ENCODE results near the gene TBC1D19.

The TBC1D19 gene

DNA sequence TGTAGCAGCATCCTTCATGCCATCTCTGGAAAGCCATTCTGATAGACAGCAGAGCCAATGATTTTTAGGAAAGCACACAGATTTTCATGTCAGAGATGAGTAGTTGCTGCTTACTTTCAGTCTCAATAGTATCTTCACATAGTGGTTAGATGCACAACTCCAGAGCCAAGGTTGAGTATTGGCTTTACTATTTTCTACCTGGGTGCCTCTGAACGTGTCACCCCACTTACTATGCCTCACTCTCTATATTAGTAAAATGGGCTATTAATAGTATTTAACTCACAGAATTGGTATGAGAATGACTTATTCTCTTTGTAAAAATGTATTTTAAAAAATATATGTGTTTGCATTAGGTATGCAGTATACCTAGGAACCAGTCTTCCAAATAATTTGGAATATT, 168.0 kb downstream of the TBC1D19 start:
- Histone ChIP-seq H3K4me3 (ENCODE audit: low read length in 2 of 2) (no peak overlapping the region), H3K36me3 (ENCODE audit: control insufficient read depth in 2 of 2, insufficient read depth in 2 of 2, low read length in 2 of 2) (peaks cover 2 to 11% of the 10 kb centered on the region in 2 donors), H3K4me1 (ENCODE audit: control insufficient read depth, insufficient read depth, low read length) (no peaks in the 10 kb centered on the region), H3K27ac (ENCODE audit: low read length) (no peak overlapping the region), H3K9ac (ENCODE audit: low read length in 2 of 2) (no peak overlapping the region), H3K27me3 (ENCODE audit: control insufficient read depth in 1 of 2, insufficient read depth in 2 of 2, low read length in 2 of 2) (no peaks in the 10 kb centered on the region), H3K9me3 (ENCODE audit: control insufficient read depth in 2 of 2, low read length in 2 of 2) (no peaks in the 10 kb centered on the region)

DNA sequence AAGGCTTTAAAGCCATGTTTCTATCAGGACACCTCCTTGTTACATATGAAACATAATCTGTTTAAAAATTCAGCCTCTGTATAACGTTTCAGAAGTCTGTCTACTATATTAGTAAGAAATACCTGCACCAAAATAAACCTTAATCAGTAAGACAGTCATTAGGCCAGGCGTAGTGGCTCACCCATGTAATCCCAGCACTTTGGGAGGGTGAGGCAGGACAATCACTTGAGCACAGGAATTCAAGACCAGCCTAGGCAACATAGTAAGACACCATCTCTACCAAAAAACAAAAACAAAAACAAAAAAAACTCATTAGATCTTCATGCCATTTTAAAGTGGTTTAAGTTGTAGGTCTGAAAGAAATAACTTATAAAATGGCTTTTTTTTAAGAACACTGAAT, 169.3 kb downstream of the TBC1D19 start:
- Histone ChIP-seq H3K36me3 (ENCODE audit: control insufficient read depth in 2 of 2, insufficient read depth in 2 of 2, low read length in 2 of 2) (peaks cover 2 to 11% of the 10 kb centered on the region in 2 donors), H3K27me3 (ENCODE audit: control insufficient read depth in 1 of 2, insufficient read depth in 2 of 2, low read length in 2 of 2) (no peaks in the 10 kb centered on the region), H3K4me3 (ENCODE audit: low read length in 2 of 2) (no peak overlapping the region), H3K9ac (ENCODE audit: low read length in 2 of 2) (no peak overlapping the region), H3K4me1 (ENCODE audit: control insufficient read depth, insufficient read depth, low read length) (no peaks in the 10 kb centered on the region), H3K27ac (ENCODE audit: low read length) (no peak overlapping the region), H3K9me3 (ENCODE audit: control insufficient read depth in 2 of 2, low read length in 2 of 2) (no peaks in the 10 kb centered on the region)

DNA sequence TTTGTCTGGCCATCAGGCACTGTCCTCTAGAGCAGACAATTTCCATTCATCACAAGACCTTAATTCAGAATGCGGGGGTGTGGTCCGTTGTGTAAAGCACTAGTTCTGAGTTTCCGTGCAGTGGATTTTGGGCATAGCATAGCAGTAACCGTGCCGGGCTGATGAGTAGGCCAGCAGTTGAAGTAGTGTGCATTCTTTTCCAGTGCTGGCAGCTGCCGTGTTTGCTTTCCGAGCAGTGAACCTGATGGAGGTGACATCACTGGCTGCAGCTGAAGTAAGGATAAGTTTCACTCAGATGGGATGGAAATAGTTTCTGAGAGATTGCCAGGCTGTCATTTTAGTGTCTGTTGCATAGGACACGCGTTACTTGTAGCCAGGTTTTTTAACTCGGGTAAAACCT, 169.7 kb downstream of the TBC1D19 start:
- Histone ChIP-seq H3K27ac (ENCODE audit: low read length) (no peak overlapping the region), H3K4me1 (ENCODE audit: control insufficient read depth, insufficient read depth, low read length) (no peaks in the 10 kb centered on the region), H3K9ac (ENCODE audit: low read length in 2 of 2) (no peak overlapping the region), H3K27me3 (ENCODE audit: control insufficient read depth in 1 of 2, insufficient read depth in 2 of 2, low read length in 2 of 2) (no peaks in the 10 kb centered on the region), H3K36me3 (ENCODE audit: control insufficient read depth in 2 of 2, insufficient read depth in 2 of 2, low read length in 2 of 2) (peaks cover 2 to 13% of the 10 kb centered on the region in 2 donors), H3K4me3 (ENCODE audit: low read length in 2 of 2) (no peak overlapping the region), H3K9me3 (ENCODE audit: control insufficient read depth in 2 of 2, low read length in 2 of 2) (no peaks in the 10 kb centered on the region)

DNA sequence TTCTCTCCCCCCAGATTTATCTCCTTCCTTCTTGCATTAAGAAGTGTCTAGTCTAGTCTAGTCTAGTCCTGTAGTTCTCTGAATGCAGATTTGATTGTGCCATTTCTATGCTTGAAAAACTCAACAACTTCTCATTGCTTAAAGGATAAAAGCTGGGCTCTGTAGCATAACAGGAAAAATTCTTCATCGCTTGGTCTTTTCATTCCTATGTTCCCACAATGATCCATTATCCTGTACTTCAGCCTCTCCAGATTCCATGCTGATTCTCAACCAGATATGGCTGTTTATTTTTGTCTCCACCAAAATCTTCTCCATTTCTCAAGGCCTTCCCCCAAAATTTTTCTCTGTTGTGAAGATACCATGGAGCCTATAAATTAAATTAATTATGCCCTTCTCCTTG, 173.9 kb downstream of the TBC1D19 start:
- Histone ChIP-seq H3K9me3 (ENCODE audit: control insufficient read depth in 2 of 2, low read length in 2 of 2) (no peaks in the 10 kb centered on the region), H3K27me3 (ENCODE audit: control insufficient read depth in 1 of 2, insufficient read depth in 2 of 2, low read length in 2 of 2) (no peaks in the 10 kb centered on the region), H3K4me3 (ENCODE audit: low read length in 2 of 2) (no peak overlapping the region), H3K9ac (ENCODE audit: low read length in 2 of 2) (no peak overlapping the region), H3K4me1 (ENCODE audit: control insufficient read depth, insufficient read depth, low read length) (no peaks in the 10 kb centered on the region), H3K27ac (ENCODE audit: low read length) (no peak overlapping the region), H3K36me3 (ENCODE audit: control insufficient read depth in 2 of 2, insufficient read depth in 2 of 2, low read length in 2 of 2) (peaks cover 0 to 12% of the 10 kb centered on the region in 2 donors)

DNA sequence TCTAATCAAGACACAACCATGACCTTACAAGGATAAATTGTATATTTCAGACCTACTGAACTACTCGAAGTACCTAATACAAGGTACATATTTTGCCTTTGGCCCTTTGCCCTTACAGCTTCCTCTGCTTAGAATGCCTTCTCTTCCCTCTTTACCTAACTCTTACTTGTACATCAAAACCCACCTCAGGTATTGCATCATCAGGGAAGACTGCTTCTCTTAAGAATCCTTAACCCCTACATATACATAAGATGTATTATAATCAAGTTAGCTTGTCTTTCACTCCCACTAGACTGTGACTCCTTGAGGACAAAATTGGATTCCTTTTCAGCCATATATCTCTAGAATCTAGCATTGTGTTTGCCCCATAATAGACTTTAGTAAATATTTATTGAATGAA, 175.0 kb downstream of the TBC1D19 start:
- Histone ChIP-seq H3K9me3 (ENCODE audit: control insufficient read depth in 2 of 2, low read length in 2 of 2) (no peaks in the 10 kb centered on the region), H3K27ac (ENCODE audit: low read length) (no peak overlapping the region), H3K4me1 (ENCODE audit: control insufficient read depth, insufficient read depth, low read length) (no peaks in the 10 kb centered on the region), H3K27me3 (ENCODE audit: control insufficient read depth in 1 of 2, insufficient read depth in 2 of 2, low read length in 2 of 2) (no peaks in the 10 kb centered on the region), H3K36me3 (ENCODE audit: control insufficient read depth in 2 of 2, insufficient read depth in 2 of 2, low read length in 2 of 2) (peaks cover 0 to 11% of the 10 kb centered on the region in 2 donors), H3K9ac (ENCODE audit: low read length in 2 of 2) (no peak overlapping the region), H3K4me3 (ENCODE audit: low read length in 2 of 2) (no peak overlapping the region)

DNA sequence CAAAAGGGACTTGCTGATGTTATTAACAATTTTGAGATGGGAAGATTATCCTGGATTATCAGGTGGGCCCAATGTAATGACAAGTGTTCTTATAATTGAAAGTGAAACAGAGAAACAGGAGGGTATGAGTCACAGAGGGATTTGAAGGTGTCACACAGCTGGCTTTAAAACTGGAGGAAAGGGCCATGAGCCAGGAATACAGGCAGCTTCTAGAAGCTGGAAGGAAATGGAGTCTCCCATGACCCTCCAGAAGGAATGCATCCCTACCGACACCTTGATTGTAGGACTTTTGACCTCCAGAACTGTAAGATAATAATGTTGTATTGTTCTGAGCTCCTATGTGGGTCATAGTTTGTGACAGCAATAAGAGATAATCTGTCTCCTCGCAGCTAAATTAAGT, 178.8 kb downstream of the TBC1D19 start:
- no peak overlapping the region for H3K9ac ChIP-seq (ENCODE audit: low read length in 2 of 2)
- H3K4me3 ChIP-seq (ENCODE audit: low read length in 2 of 2): no peak overlapping the region
- H3K4me1 ChIP-seq (ENCODE audit: control insufficient read depth, insufficient read depth, low read length): no peaks in the 10 kb centered on the region
- H3K9me3 ChIP-seq (ENCODE audit: control insufficient read depth in 2 of 2, low read length in 2 of 2): no peaks in the 10 kb centered on the region
- H3K27me3 ChIP-seq (ENCODE audit: control insufficient read depth in 1 of 2, insufficient read depth in 2 of 2, low read length in 2 of 2): no peaks in the 10 kb centered on the region
- peaks cover 0 to 14% of the 10 kb centered on the region in 2 donors for H3K36me3 ChIP-seq (ENCODE audit: control insufficient read depth in 2 of 2, insufficient read depth in 2 of 2, low read length in 2 of 2)
- no peak overlapping the region for H3K27ac ChIP-seq (ENCODE audit: low read length)

DNA sequence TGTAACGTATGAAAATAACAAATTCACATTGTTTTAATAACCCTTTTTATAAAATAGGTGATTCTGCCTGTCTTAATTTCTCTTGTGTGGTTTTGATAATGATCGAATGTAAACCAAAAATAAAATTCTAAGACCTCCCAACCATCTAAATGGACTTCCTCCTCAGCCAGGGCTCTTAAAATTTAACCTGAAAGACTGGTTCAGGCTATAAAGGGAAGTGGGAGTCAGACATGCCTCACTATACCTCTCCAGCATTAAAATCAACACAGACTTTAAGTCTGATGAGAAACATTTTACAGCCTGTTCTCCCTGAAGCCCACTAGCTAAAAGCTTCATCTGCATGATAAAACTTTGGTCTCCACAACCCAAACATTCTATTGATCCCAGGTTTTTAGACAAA, 179.2 kb downstream of the TBC1D19 start:
- no peak overlapping the region for H3K27ac ChIP-seq (ENCODE audit: low read length)
- no peak overlapping the region for H3K9ac ChIP-seq (ENCODE audit: low read length in 2 of 2)
- H3K4me3 ChIP-seq (ENCODE audit: low read length in 2 of 2): no peak overlapping the region
- H3K27me3 ChIP-seq (ENCODE audit: control insufficient read depth in 1 of 2, insufficient read depth in 2 of 2, low read length in 2 of 2): no peaks in the 10 kb centered on the region
- H3K36me3 ChIP-seq (ENCODE audit: control insufficient read depth in 2 of 2, insufficient read depth in 2 of 2, low read length in 2 of 2): peaks cover 0 to 14% of the 10 kb centered on the region in 2 donors
- no peaks in the 10 kb centered on the region for H3K4me1 ChIP-seq (ENCODE audit: control insufficient read depth, insufficient read depth, low read length)
- no peaks in the 10 kb centered on the region for H3K9me3 ChIP-seq (ENCODE audit: control insufficient read depth in 2 of 2, low read length in 2 of 2)

GRCh38 chr4:26763648-26764047, 179.8 kb downstream of the TBC1D19 start:
- no peak overlapping the region for H3K27ac ChIP-seq (ENCODE audit: low read length)
- H3K9me3 ChIP-seq (ENCODE audit: control insufficient read depth in 2 of 2, low read length in 2 of 2): no peaks in the 10 kb centered on the region
- H3K9ac ChIP-seq (ENCODE audit: low read length in 2 of 2): no peak overlapping the region
- H3K4me1 ChIP-seq (ENCODE audit: control insufficient read depth, insufficient read depth, low read length): no peaks in the 10 kb centered on the region
- H3K27me3 ChIP-seq (ENCODE audit: control insufficient read depth in 1 of 2, insufficient read depth in 2 of 2, low read length in 2 of 2): no peaks in the 10 kb centered on the region
- no peak overlapping the region for H3K4me3 ChIP-seq (ENCODE audit: low read length in 2 of 2)
- H3K36me3 ChIP-seq (ENCODE audit: control insufficient read depth in 2 of 2, insufficient read depth in 2 of 2, low read length in 2 of 2): peaks cover 0 to 11% of the 10 kb centered on the region in 2 donors

- Histone ChIP-seq H3K9me3 (ENCODE audit: control insufficient read depth in 2 of 2, low read length in 2 of 2) (no peaks in the 10 kb centered on the region), H3K9ac (ENCODE audit: low read length in 2 of 2) (no peak overlapping the region), H3K36me3 (ENCODE audit: control insufficient read depth in 2 of 2, insufficient read depth in 2 of 2, low read length in 2 of 2) (peaks cover 0 to 9% of the 10 kb centered on the region in 2 donors), H3K4me1 (ENCODE audit: control insufficient read depth, insufficient read depth, low read length) (no peaks in the 10 kb centered on the region), H3K27ac (ENCODE audit: low read length) (no peak overlapping the region), H3K4me3 (ENCODE audit: low read length in 2 of 2) (no peak overlapping the region), H3K27me3 (ENCODE audit: control insufficient read depth in 1 of 2, insufficient read depth in 2 of 2, low read length in 2 of 2) (no peaks in the 10 kb centered on the region)
These were observed 180.3 kb downstream of the TBC1D19 start for GRCh38 chr4:26764231-26764630.

GRCh38 chr4:26765515-26765914, 181.6 kb downstream of the TBC1D19 start:
- H3K27me3 ChIP-seq (ENCODE audit: control insufficient read depth in 1 of 2, insufficient read depth in 2 of 2, low read length in 2 of 2): no peaks in the 10 kb centered on the region
- no peak overlapping the region for H3K9ac ChIP-seq (ENCODE audit: low read length in 2 of 2)
- no peaks in the 10 kb centered on the region for H3K9me3 ChIP-seq (ENCODE audit: control insufficient read depth in 2 of 2, low read length in 2 of 2)
- no peak overlapping the region for H3K27ac ChIP-seq (ENCODE audit: low read length)
- no peaks in the 10 kb centered on the region for H3K4me1 ChIP-seq (ENCODE audit: control insufficient read depth, insufficient read depth, low read length)
- peaks cover 0 to 5% of the 10 kb centered on the region in 2 donors for H3K36me3 ChIP-seq (ENCODE audit: control insufficient read depth in 2 of 2, insufficient read depth in 2 of 2, low read length in 2 of 2)
- H3K4me3 ChIP-seq (ENCODE audit: low read length in 2 of 2): no peak overlapping the region

DNA sequence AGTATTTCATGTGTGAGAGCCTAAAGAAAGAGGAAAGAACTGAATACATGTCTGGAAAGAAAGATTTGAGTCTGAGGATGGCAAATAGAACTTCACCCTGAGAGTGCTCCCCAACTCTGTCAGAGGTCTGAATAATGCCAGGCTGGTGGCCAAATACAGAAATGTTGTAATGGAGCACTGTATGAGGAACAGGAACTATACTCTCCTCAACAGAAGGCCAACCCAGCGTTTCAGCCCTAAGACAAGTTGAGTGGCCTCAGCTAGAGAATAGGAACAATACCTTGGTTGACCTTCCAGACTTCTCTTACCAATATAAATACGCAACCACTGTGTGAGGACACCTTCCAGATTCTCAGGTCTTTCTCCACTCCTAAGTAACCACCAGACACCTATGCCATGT, 182.3 kb downstream of the TBC1D19 start:
- no peak overlapping the region for H3K4me3 ChIP-seq (ENCODE audit: low read length in 2 of 2)
- H3K27me3 ChIP-seq (ENCODE audit: control insufficient read depth in 1 of 2, insufficient read depth in 2 of 2, low read length in 2 of 2): no peaks in the 10 kb centered on the region
- H3K9me3 ChIP-seq (ENCODE audit: control insufficient read depth in 2 of 2, low read length in 2 of 2): no peaks in the 10 kb centered on the region
- no peak overlapping the region for H3K27ac ChIP-seq (ENCODE audit: low read length)
- no peaks in the 10 kb centered on the region for H3K4me1 ChIP-seq (ENCODE audit: control insufficient read depth, insufficient read depth, low read length)
- H3K36me3 ChIP-seq (ENCODE audit: control insufficient read depth in 2 of 2, insufficient read depth in 2 of 2, low read length in 2 of 2): peaks cover 2 to 8% of the 10 kb centered on the region in 2 donors
- H3K9ac ChIP-seq (ENCODE audit: low read length in 2 of 2): no peak overlapping the region

Data from stomach smooth muscle (tissue), 2 donors.